Vein endothelial cell (primary cell): ENCODE data around the gene ZMYND12. TPM values are rescaled to one million over a fixed set of nuclear protein-coding genes. Genes with fewer than 3 reads are reported as not detected.

Experiments
- small RNA-seq: library from RNA; depleted of rRNA; stranded (forward); fragments of <200 nt; gene quantifications from one replicate; pipeline ENCODE3, GENCODE V24; 2012
- total RNA-seq: library from RNA; depleted of rRNA; stranded (reverse); fragments of >200 nt; gene quantifications from 2 replicates; pipeline ENCODE4 v1.2.3, GENCODE V29; 2012

Gene ZMYND12, protein sequence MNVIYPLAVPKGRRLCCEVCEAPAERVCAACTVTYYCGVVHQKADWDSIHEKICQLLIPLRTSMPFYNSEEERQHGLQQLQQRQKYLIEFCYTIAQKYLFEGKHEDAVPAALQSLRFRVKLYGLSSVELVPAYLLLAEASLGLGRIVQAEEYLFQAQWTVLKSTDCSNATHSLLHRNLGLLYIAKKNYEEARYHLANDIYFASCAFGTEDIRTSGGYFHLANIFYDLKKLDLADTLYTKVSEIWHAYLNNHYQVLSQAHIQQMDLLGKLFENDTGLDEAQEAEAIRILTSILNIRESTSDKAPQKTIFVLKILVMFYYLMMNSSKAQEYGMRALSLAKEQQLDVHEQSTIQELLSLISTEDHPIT
- total RNA-seq = 0.48 TPM in 1 of 2 replicates, not detected in the other

GRCh38 chr1:42456010-42456753, at the start of gene ZMYND12, which contains the start of gene PPCS:
Gene ZMYND12 (minus strand): TSS chr1:42456022. CDS start chr1:42455997, 25 bp downstream.
Gene PPCS (plus strand): TSS chr1:42456543. CDS start chr1:42456566, 23 bp downstream.

GRCh38 chr1:42462828-42463763, 7.3 kb upstream of the ZMYND12 start, which contains the start of gene CCDC30:
Gene CCDC30 (plus strand): TSS chr1:42463286. CDS start chr1:42480552, 17,266 bp downstream.

DNA sequence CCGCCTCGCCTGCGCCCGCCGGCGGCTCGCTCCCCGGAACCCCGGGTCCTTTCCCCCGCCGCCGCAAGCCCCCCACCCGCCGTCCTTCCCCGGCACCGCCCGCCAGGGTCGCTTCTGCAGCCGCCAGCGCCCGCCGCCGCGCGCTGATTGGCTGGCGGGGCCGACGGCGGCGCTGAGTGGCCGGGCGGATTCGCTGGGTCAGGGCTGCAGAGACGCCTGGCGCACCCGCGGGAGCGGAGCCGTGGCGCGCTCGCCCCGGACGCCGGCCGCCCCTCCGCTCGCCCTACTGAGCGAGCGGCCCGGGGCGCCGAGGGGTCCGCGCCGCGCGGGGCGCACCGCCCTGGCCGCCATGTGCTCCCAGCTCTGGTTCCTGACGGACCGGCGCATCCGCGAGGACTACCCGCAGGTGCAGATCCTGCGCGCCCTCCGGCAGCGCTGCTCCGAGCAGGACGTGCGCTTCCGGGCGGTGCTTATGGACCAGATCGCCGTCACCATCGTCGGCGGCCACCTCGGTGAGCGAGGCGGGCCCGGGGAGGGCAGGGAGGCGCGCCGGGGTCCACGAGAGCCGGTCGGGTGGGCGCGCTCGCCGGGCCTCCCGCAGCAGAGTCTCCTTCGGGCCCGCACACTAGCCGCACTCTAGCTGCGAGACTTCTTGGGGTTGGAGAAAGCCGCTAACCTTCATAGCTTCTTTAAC, 75.1 kb downstream of the ZMYND12 start, which contains the start of gene RIMKLA:
Gene RIMKLA, plus strand, starts transcription at position 207 of the 694 bp plus-strand sequence. Its CDS starts 143 bp downstream, at position 350.

Small RNA genes lying within 50 kb of the gene (small RNA-seq; reads per million reads assigned to genes)
- not detected for gene TMSB4XP1

Other genes with a start within 250 kb of the ZMYND12 start
- 46.4 and 51.6 TPM in 2 replicates for gene FOXJ3, start 120.8 kb downstream of the ZMYND12 start, total RNA-seq
- under 0.01 TPM in 1 of 2 replicates, not detected in the other for gene RIMKLA, start 75.2 kb downstream of the ZMYND12 start, total RNA-seq
- 33.6 and 56.5 TPM in 2 replicates for gene PPCS, start 521 bp upstream of the ZMYND12 start, total RNA-seq
- 0.57 and 1.3 TPM in 2 replicates for gene CCDC30, start 7.3 kb upstream of the ZMYND12 start, total RNA-seq
- 28.4 and 40.8 TPM in 2 replicates for gene PPIH, start 202.4 kb upstream of the ZMYND12 start, total RNA-seq
- 645 and 748 TPM in 2 replicates for gene YBX1, start 226.4 kb upstream of the ZMYND12 start, total RNA-seq